ENCODE results near the gene COQ5. TPM values are rescaled to one million over a fixed set of nuclear protein-coding genes. Genes with fewer than 3 reads are reported as not detected.
"Not testable (repeated sequence)": the region's sequence is repeated elsewhere in the genome, so short reads cannot be mapped to it uniquely, and the experiment has no call there.

Gene COQ5
- 23.1 TPM for total RNA-seq (ENCODE audit: insufficient read depth, low replicate concordance)

DNA sequence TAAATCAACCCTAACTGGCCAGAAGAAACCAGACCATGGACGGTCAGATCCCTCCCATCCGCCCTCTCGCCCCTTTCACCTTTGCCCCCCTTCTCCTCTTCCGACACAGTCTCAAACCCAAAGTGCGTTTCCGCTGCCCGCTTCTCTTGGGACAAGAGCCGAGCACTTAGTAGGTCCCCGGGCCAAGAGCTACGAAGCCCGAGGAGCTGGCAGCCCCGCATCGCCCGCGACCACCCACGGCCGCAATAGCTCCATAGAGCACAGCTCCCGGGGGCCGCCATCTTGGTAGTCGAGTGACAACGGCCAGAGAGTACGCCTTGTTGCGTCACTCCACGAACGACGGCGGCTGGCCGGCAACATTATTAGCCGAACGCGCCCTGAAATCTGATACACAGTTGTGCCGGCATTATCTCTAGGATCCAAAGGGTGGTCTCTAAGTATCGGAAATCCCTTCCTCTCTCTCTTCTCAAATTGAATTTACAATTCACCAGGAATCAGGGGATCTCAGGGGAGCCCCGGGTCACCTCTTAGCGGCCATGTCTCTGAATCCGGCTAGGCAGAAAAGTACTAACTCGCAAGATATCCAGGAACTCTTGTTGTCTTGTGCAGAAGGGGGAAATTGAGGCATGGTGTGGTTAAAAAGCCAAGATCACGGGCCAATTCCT lies at the start of gene COQ5:
TSS of gene COQ5 (minus strand) at position 298 of the 665 bp plus-strand sequence. CDS start at position 281, 17 bp downstream.
- peak; percentile 97 for DNase-seq (ENCODE audit: low spot score)

DNA sequence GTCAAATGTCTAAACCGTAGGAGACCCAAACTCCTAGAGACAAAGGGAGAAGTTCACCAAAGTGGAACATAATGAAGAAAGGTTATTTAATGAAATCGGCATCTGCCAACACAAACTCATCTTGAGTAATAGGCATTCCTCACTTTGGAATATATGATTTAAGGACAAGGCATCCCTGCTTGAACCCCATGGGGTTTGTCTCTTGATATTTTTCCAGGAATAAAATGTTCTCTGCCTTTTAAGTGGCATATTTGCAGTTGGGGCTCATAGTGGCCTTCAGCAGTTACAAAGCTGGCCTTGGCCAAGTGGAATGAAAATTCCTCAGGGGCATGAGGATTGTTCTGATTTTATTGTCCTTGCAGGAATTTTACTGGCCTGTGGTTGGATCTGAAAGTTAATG lies 45.1 kb upstream of the COQ5 start:
- DNase-seq (ENCODE audit: low spot score): no peak

DNA sequence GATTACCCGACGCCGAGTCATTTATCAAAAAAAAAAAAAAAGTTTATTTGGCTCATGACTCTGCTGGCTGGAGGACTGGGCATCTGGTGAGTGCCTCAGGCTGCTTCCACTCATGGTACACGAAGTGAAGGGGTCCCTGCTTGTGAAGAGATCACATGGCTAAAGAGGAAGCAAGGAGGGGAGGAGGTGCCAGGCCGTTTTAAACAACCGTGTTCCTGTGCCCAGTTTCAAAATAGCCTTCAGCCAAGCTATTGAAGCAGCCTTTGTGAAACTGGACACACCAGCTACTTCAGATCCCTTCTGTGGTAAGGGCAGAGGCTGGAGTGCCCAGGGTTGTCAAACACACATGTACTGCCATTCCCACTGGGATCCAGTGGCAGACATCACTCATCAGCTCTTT lies 44.6 kb upstream of the COQ5 start:
- no peak for DNase-seq (ENCODE audit: low spot score)

GRCh38 chr12:120571299-120571698 lies 42.3 kb upstream of the COQ5 start:
- DNase-seq (ENCODE audit: low spot score): peak; percentile 75

- no peak for DNase-seq (ENCODE audit: low spot score)
Measured at GRCh38 chr12:120563495-120563894, 34.5 kb upstream of the COQ5 start.

DNA sequence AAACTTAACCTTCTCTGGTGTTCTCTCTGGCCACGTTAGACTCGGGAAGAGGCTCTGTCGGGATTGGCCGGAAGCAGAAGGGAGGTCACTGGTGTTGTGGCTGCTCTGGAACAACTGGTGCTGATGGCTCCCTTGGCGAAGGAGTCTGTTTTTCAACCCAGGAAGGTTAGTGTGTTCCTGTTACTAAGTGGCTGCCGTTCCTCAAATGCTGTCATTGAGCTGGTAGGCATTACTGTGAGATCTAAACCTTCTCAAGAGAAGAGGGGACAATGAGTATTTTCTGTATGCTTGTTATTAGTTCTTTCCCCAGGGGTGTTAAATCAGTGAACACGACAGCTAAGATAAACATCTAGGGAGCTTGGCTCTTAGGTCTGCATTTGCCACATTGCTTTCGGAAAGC lies 33.9 kb upstream of the COQ5 start:
- DNase-seq (ENCODE audit: low spot score): no peak

DNA sequence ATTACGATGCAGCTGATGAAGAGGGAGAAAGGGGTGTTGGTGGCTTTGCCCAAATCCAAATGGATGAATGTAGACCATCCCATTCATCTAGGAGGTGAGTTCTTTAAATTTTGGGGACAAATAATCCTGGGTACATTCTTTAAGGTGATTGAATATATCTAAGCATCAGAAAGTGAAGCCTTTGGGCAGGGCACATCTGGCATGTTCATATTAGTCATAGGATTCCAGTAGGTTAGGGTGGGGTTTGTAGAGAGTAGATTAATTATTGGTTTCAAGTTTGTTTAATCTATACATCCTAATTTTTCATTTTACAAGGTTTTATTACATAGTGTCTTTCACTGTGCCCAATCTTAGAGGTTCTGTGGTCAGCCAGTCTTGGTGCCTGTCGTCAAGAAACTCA lies 28.6 kb upstream of the COQ5 start:
- DNase-seq (ENCODE audit: low spot score): no peak

DNA sequence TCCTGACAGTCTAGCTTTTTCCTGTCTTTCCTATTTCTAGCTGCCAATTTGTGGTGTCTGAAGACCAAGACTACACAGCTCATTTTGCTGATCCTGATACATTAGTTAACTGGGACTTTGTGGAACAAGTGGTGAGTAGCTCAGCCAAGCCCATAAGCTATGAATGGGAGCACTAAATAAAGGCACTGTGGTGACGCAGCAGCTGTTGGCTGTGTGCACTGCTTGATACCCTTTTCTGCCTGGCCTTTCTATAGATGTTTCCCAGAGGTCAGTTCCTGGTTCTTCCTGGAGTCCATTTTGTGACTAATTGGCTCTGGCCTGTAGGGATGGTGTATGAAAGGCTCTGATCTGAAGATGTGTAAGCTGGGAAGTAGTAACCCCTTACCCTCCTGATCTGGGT lies 25.7 kb upstream of the COQ5 start:
- DNase-seq (ENCODE audit: low spot score): no peak

DNA sequence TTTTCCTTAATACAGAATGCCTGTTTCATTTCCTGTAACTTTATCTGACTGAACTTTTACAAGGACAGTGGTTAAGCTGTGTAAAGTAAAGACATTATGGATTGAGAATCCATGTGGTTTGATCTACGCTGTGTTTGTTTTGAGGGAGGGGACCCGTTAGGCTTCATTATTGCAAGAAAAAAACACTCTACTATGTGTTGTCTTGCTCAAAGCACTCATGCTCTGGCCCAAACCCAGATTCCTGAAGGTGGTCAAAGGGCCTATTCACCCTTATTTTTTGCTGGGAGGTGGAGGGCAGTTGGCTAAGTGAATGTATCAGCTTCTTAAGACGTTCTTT lies 17.1 kb upstream of the COQ5 start:
- no peak for DNase-seq (ENCODE audit: low spot score)

DNA sequence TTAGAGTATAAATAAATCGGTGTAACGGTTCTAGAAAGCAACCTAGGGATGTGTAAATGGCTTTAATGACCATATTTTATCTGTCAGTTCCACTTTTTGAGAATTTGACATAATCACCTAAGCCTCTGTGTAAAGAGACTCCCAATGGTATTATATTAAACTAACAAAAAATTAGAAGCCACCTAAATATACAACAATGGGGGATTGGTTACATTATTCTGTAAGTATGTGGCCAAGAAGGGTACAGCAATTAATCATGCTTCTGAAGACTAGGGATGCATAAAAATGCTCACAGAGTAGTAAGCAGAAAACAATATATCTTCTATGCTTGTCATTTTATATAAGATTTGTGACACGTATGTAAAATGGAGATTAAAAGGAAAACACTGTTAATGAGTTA lies 15.7 kb upstream of the COQ5 start:
- DNase-seq (ENCODE audit: low spot score): no peak

GRCh38 chr12:120542166-120542565 lies 13.2 kb upstream of the COQ5 start:
- DNase-seq (ENCODE audit: low spot score): no peak

GRCh38 chr12:120540445-120540844 lies 11.5 kb upstream of the COQ5 start:
- no peak for DNase-seq (ENCODE audit: low spot score)

DNA sequence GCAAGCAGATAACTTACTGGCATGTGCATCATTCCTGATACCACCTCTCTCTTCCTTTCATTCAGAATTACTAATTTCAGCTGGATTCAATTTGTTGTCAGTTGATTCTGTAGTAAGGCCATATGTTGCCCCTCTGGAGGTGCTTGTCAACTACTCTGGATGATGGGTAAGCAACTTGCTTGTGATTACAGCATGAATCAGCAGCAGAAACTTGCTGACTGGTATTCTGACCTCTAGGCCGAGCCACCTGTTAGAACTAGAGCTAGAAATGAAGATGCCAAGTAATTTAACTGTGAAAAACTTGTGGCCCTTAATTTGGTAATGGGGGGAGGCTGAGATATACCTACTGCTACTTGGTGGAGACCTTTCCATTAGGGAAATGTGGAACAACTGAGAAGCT lies 10.3 kb upstream of the COQ5 start:
- no peak for DNase-seq (ENCODE audit: low spot score)

DNA sequence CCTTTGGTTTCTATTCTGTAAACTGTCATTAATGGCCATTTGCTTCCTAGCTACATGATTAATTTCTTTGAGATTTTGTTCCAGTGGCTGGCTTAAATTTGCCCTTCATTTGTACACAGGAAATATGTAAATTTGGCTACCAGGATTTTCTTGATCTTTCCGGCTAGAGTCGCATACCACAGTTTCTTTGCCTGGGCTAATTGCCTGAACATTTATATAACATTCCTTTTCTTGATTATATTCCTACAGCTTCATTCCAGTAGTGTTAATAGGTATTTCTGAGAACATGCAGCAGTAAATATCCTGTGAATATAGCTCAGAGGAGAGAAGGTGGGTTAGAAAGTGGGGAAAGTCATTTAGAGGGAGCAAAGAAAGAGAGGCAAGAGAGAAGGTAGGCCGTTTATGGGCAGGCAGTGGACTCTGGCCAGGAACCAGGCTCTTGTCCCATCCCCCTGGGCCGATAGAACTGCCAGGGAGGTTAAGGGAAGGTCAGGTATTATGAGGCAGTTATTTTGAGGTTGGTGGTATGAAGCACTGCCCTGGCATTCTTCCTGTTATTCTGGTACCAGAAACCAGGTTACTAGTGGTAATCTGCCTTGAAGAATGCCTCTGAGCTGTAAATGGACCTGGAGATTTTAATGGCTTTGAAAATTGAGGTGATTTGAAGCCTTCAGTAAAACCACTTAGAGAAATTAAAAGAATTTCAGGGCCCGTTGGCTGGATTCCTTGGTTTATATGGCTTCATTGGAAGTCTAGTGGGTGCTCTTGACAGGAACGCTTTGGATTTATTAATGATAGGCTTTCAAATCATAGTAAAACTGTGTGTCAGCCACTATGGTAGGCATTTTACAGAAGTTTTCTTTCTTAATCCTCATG lies 9.6 kb upstream of the COQ5 start:
- no peak for DNase-seq (ENCODE audit: low spot score)

- DNase-seq (ENCODE audit: low spot score): peak; percentile 84
Measured at GRCh38 chr12:120537856-120538220, 8.9 kb upstream of the COQ5 start.

GRCh38 chr12:120536064-120536791 lies 7.3 kb upstream of the COQ5 start:
- no peak for DNase-seq (ENCODE audit: low spot score)

DNA sequence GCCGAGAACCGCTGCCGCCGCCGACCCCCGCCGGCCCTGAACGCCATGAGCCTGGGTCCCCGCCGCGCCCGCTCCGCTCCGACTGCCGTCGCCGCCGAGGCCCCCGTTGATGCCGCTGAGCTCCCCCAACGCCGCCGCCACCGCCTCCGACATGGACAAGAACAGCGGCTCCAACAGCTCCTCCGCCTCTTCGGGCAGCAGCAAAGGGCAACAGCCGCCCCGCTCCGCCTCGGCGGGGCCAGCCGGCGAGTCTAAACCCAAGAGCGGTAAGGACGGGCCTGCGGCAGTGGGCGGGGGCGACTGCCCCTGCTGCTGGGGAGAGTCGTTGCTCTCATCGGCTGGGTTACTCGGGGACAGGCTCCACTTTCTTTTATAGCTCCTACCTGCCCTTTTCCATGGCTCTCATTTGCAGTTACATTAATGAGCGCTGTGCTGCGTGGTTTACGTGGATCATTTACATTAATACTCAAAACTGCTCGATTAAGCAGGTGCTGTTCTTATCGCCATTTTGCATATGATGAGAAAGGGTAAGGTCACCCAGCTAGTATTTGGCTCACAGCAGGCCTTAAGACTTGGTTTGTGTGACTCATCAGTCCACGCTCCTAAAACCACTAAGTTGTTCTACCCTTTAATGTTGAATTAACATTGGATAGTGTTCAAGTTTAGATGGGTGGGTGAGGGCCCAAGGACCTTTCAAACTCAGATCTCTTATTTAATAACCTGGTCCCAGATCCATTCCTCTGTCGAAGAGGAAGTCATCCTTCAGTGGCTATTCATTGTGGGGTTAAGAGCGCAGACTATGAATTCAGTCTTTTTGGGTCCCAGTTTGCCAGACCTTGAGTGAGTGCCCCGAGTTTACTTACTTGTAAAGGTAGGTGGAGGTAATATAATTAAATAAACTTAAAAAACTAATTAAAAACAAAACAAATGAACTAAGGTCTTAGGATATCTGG lies 6.0 kb upstream of the COQ5 start:
- DNase-seq (ENCODE audit: low spot score): peak; percentile 49

DNA sequence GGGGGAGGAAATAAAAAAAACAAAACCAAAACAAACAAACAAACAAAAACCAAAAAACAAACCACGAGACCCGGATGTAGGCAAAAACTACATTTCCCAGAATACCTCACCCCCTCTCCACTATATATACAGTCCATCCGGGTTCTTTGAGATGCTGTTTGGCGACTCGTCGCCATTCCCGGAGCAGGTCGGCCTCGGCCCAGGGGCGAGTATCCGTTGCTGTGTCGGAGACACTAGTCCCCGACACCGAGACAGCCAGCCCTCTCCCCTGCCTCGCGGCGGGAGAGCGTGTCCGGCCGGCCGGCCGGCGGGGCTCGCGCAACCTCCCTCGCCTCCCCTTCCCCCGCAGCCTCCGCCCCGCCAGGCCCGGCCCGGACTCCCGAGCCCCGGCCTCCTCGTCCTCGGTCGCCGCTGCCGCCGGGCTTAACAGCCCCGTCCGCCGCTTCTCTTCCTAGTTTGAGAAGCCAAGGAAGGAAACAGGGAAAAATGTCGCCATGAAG lies 5.3 kb upstream of the COQ5 start, which contains the start of gene RNF10:
TSS of gene RNF10 (plus strand) at position 154 of the 500 bp plus-strand sequence. CDS start 456 bp downstream, outside the sequence.
- peak; percentile 91 for DNase-seq (ENCODE audit: low spot score)

DNA sequence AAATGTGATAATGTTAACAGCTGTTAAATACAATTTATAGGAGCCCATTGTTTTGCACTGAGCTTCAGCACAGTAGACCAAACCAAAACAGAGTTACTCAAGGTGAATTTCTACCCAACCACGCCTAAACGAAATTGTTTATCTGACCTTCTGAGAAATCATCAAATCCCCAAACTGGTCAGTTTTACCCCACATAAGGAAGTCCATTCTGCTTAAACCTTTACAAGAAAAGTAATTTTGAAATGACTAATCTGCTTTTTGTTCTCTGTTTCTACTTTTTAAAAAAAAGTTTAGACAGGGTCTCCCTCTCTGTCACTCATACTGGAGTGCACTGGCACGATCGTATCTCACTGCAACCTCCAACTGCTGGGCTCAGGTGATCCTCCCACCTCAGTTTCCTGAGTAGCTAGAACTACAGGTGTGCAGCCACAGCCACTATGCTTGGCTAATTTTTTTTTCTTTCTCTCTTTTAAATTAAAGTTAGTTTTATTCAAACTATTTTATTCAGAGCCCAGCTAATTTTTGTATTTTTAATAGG lies 3.8 kb upstream of the COQ5 start:
- no peak for DNase-seq (ENCODE audit: low spot score)

GRCh38 chr12:120530418-120530761 lies 1.4 kb upstream of the COQ5 start:
- DNase-seq (ENCODE audit: low spot score): not testable (repeated sequence)

Data from umbilical cord (tissue), 2 donors.